Thoracic aorta (tissue), 2 donors: Measurements from ENCODE around the gene COL28A1. TPM values are rescaled to one million over a fixed set of nuclear protein-coding genes. Genes with fewer than 3 reads are reported as not detected.

Experiments used
- ATAC-seq: fragments of 150-250 bp; one replicate; pipeline ENCODE4 v1.8.0; 2017; ENCODE audit warnings: low read depth; ENCODE audit not compliant: insufficient number of reproducible peaks, low FRiP score
- DNase-seq: peaks from one replicate; pipeline ENCODE4 v3.0.0-alpha.2; 2020; ENCODE audit warnings: low spot score
- H3K27ac ChIP-seq, 2 donors: fragments of 200-600 bp; sonication (generic); 1 replicate in 1 of 2; 2 replicates in 1 of 2; pipeline ENCODE4 v1.5.1; 2016; ENCODE audit warnings: mild to moderate bottlenecking in 2 of 2, moderate library complexity in 2 of 2
- H3K27me3 ChIP-seq: fragments of 200-600 bp; sonication (generic); replicated peaks from 2 replicates; pipeline ENCODE4 v1.6.0; 2016; ENCODE audit warnings: mild to moderate bottlenecking; ENCODE audit not compliant: insufficient read depth
- H3K36me3 ChIP-seq: fragments of 200-600 bp; sonication (generic); one replicate; pipeline ENCODE4 v1.5.1; 2016
- H3K4me1 ChIP-seq, 2 donors: fragments of 200-600 bp; sonication (generic); 1 replicate in 1 of 2; 2 replicates in 1 of 2; pipeline versions ENCODE4 v1.5.1 to v1.6.0; 2016; ENCODE audit warnings: low read depth in 2 of 2, mild to moderate bottlenecking in 1 of 2; ENCODE audit not compliant: control insufficient read depth in 1 of 2
- H3K4me3 ChIP-seq: fragments of 200-600 bp; sonication (generic); 2 replicates; pipeline ENCODE4 v1.5.1; 2016; ENCODE audit warnings: mild to moderate bottlenecking
- H3K9me3 ChIP-seq: fragments of 200-600 bp; sonication (generic); 2 replicates; pipeline ENCODE4 v1.5.1; 2016
- total RNA-seq, 2 donors: library from RNA; depleted of rRNA; stranded (reverse); fragments of >200 nt; gene quantifications; one replicate each; pipeline versions ENCODE4 v1.1.0 to v1.2.3, GENCODE V29; 2016
- TF ChIP-seq, protein P1 (sequence below): fragments of 200-600 bp; sonication (generic); IDR thresholded peaks from one replicate; pipeline ENCODE4 v1.5.1; 2019; ENCODE audit warnings: antibody characterized with exemption

The COL28A1 gene
- total RNA-seq, 2 donors from 2014 or later = 2.4 to 3.0 TPM

DNA sequence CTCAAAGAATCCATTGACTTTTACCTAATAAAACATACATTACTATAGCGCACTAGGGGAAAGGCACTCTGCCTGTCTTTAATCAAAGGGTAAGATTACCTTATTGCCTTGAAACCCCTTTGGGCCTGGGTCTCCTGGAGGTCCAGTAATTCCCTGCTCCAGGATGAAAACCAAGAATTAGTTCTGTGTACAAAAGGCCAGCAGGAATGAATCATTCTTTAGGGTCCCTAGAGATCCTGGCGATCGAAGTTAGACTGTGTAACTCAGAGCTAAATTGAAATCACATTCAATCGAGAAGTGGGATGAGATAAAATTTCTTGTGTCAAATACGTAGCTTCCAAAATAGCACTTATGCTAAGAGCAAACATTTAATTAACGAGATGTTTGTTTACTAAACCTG lies 29.8 kb downstream of the COL28A1 start:
- Histone ChIP-seq H3K27me3 (no peaks in the 10 kb centered on the region), H3K9me3 (no peaks in the 10 kb centered on the region), H3K27ac (no peak overlapping the region), H3K4me3 (no peak overlapping the region), H3K4me1 (no peaks in the 10 kb centered on the region), H3K36me3 (no peaks in the 10 kb centered on the region)
- ATAC-seq (no peak), DNase-seq (no peak)
- TF ChIP-seq, protein P1, sequence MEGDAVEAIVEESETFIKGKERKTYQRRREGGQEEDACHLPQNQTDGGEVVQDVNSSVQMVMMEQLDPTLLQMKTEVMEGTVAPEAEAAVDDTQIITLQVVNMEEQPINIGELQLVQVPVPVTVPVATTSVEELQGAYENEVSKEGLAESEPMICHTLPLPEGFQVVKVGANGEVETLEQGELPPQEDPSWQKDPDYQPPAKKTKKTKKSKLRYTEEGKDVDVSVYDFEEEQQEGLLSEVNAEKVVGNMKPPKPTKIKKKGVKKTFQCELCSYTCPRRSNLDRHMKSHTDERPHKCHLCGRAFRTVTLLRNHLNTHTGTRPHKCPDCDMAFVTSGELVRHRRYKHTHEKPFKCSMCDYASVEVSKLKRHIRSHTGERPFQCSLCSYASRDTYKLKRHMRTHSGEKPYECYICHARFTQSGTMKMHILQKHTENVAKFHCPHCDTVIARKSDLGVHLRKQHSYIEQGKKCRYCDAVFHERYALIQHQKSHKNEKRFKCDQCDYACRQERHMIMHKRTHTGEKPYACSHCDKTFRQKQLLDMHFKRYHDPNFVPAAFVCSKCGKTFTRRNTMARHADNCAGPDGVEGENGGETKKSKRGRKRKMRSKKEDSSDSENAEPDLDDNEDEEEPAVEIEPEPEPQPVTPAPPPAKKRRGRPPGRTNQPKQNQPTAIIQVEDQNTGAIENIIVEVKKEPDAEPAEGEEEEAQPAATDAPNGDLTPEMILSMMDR = no peak

DNA sequence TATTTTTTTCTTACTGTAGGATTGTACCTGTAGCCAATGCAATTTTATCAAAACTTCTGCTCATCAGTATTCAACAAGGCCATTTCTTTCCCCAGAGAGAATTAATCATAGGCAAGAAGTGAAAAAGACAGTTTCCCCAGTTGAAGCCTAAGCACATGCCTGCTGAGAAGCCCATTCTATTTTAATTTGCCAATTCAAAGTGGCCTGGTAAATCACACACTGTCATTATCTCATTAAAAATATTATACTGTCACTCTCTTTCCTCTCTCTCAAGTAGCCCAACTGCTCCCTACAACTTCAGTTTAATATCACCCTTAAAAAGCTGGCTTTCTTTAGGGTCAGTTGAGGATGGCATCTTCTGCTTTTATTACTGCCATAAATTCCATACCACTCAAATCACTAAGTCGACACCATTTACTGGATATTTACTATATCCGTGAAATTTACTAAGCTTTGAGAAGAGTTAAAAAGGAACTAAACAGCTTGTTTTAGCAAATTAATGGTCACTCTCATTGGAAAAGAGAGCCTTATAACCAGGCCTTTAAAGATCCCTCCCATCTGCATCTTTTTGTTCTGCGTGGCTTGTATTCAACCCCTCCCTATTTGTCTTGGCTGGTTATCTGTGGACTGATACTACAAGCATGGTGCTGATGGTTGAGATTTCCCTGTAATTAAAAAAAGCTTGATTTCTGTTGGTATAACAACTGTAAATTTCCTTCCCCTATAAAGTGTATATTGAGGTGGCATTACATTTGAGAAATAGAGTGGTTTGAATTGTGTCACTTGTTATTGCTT lies 30.6 kb downstream of the COL28A1 start:
- no peak overlapping the region for H3K27ac ChIP-seq
- TF ChIP-seq, protein P1 = no peak
- no peaks in the 10 kb centered on the region for H3K9me3 ChIP-seq
- ATAC-seq = no peak
- no peak overlapping the region for H3K4me3 ChIP-seq
- no peaks in the 10 kb centered on the region for H3K27me3 ChIP-seq
- no peaks in the 10 kb centered on the region for H3K4me1 ChIP-seq
- H3K36me3 ChIP-seq = no peaks in the 10 kb centered on the region
- DNase-seq = no peak

DNA sequence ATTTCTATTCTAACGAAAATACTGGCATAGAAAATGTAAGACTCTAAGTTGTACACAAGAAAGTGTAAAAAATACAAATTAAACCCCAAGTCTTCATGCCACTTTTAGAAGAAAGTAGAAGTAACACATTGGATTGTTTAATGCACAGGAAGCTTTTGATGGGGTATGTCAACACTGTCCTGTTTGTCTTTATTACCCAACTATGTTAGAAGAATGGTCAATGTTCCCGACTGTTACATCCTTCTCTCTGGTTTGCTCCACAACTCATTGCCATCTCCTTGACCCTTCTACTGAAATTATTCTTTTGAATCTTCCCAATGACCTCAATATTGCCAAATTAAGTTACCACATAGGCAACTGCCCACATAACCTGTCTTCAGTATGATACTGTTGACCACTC lies 35.8 kb downstream of the COL28A1 start:
- Histone ChIP-seq H3K4me3 (no peak overlapping the region), H3K36me3 (no peaks in the 10 kb centered on the region), H3K27me3 (no peaks in the 10 kb centered on the region), H3K4me1 (no peaks in the 10 kb centered on the region), H3K9me3 (no peaks in the 10 kb centered on the region), H3K27ac (no peak overlapping the region)
- DNase-seq (no peak), ATAC-seq (no peak)
- TF ChIP-seq, protein P1 = no peak

DNA sequence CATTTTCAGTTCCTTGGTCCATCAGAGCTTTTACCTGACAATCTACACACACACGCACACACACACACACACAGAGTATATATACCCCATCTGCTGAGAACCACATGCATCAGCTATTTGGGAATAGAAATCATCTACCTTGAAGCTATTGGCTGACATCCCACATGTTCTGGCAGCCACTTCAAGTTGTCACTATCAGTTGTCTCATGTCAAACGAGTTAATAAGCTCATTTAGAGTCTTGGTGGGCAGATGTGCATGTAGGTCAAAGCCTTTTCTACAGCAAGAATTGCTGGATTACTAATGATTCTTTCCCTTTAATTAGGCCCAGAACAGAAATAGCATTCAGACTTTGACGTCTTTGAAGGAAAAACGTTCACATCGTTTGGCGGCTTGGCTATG lies 36.8 kb downstream of the COL28A1 start:
- no peak for DNase-seq
- Histone ChIP-seq H3K27me3 (no peaks in the 10 kb centered on the region), H3K27ac (no peak overlapping the region), H3K4me1 (no peaks in the 10 kb centered on the region), H3K36me3 (no peaks in the 10 kb centered on the region), H3K4me3 (no peak overlapping the region), H3K9me3 (no peaks in the 10 kb centered on the region)
- TF ChIP-seq, protein P1 = no peak
- ATAC-seq = no peak

DNA sequence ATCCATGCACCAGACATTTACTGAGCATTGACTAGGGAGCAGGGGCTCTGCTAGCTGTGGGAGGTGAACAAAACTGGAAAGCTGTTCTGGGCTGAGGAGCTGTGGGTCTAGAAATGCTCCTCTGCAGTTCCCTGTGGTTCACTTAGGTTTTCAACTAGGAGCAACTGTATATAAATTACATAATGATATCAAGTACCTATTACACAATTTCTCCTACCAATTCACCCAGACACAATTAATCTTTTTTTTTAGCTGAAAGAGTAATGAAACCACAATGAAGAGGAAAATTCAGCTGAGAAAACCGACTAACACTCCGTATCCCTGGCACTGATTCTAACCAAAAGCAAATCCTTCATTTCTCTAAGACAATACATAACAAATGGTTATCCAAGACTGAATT lies 39.4 kb downstream of the COL28A1 start:
- ATAC-seq (no peak), DNase-seq (no peak)
- no peak overlapping the region for H3K4me3 ChIP-seq
- H3K4me1 ChIP-seq = no peaks in the 10 kb centered on the region
- no peaks in the 10 kb centered on the region for H3K9me3 ChIP-seq
- no peaks in the 10 kb centered on the region for H3K36me3 ChIP-seq
- no peaks in the 10 kb centered on the region for H3K27me3 ChIP-seq
- TF ChIP-seq, protein P1 = no peak
- H3K27ac ChIP-seq = no peak overlapping the region
